GM12878 (cell line): ENCODE measurements around the gene ZNF625. TPM values are rescaled to one million over a fixed set of nuclear protein-coding genes. Genes with fewer than 3 reads are reported as not detected.

Source experiments
- ATAC-seq: fragments of 200-7000 bp; cut with Tn5 transposase; 3 replicates; pipeline ENCODE4 v1.9.1; 2020; ENCODE audit warnings: mild to moderate bottlenecking, moderate library complexity
- BruUV-seq: library from RNA; stranded (reverse); fragments of 400-500 nt; replicated peaks from 2 replicates; lab custom pipeline; 2021; lab: Mats Ljungman, UMichigan
- CTCF ChIA-PET: fragments of 300-600 bp; sonication (Branson Sonifier 250); formaldehyde crosslinking; extraction: SDS; loops from one replicate; lab custom pipeline; 2021; ENCODE audit warnings: inconsistent platforms; lab: Yijun Ruan, JAX
- POLR2A ChIA-PET: fragments of 350-600 bp; formaldehyde crosslinking; extraction: SDS; loops from one replicate; lab custom pipeline; 2021; ENCODE audit warnings: inconsistent platforms; lab: Charles Lee
- RAD21 ChIA-PET: fragments of 300-600 bp; sonication (Branson Sonifier 250); formaldehyde crosslinking; loops from one replicate; lab custom pipeline; 2023; ENCODE audit warnings: antibody characterized with exemption; ENCODE audit not compliant: unreplicated experiment; lab: Charles Lee
- SMC1A ChIA-PET: fragments of 300-600 bp; sonication (Branson Sonifier 250); formaldehyde crosslinking; loops from one replicate; lab custom pipeline; 2023; ENCODE audit not compliant: unreplicated experiment, uncharacterized antibody; lab: Charles Lee
- DNase-seq: peaks from one replicate; pipeline ENCODE4 v3.0.0-alpha.2; 2011; ENCODE audit warnings: low read depth, low spot score
- FAIRE-seq: peaks from 3 replicates; lab custom pipeline; 2011; peaks lifted over from hg19 to GRCh38; lab: Jason Lieb, UNC
- H2AFZ ChIP-seq: 2 replicates; pipeline ENCODE4 v1.6.0; 2011; ENCODE audit warnings: low read depth, low read length, control low read depth; ENCODE audit not compliant: control insufficient read depth
- H3K27ac ChIP-seq: 2 replicates; pipeline ENCODE4 v1.5.1; 2011; ENCODE audit warnings: control low read depth; ENCODE audit not compliant: control insufficient read depth, insufficient read depth
- H3K27me3 ChIP-seq, 2 experiments: replicated peaks in 1 of 2; 2 replicates each; pipeline versions ENCODE4 v1.6.0 to v1.6.1; 2011; ENCODE audit warnings: low read length in 1 of 2; ENCODE audit not compliant: control insufficient read depth in 2 of 2, insufficient read depth in 2 of 2
- H3K36me3 ChIP-seq, 2 experiments: 2 replicates each; pipeline ENCODE4 v1.5.1; 2011; ENCODE audit warnings: low read length in 1 of 2; ENCODE audit not compliant: control insufficient read depth in 2 of 2, insufficient read depth in 2 of 2
- H3K4me1 ChIP-seq: 2 replicates; pipeline ENCODE4 v1.6.1; 2011; ENCODE audit warnings: mild to moderate bottlenecking, low read length, moderate library complexity, mixed read lengths; ENCODE audit not compliant: control insufficient read depth, insufficient read depth
- H3K4me2 ChIP-seq: 2 replicates; pipeline ENCODE4 v1.6.0; 2011; ENCODE audit warnings: control low read depth; ENCODE audit not compliant: control insufficient read depth, insufficient read depth
- H3K4me3 ChIP-seq: fragments of 200-600 bp; sonication (generic); 2 replicates; pipeline ENCODE4 v1.5.1; 2016
- H3K79me2 ChIP-seq: 2 replicates; pipeline ENCODE4 v1.6.0; 2011; ENCODE audit warnings: low read length; ENCODE audit not compliant: control insufficient read depth, insufficient read depth
- H3K9ac ChIP-seq: 2 replicates; pipeline ENCODE4 v1.8.0; 2011; ENCODE audit warnings: low read length, control low read depth, mixed read lengths; ENCODE audit not compliant: control insufficient read depth, insufficient read depth
- H3K9me3 ChIP-seq: replicated peaks from 3 replicates; pipeline ENCODE4 v1.5.1; 2011; ENCODE audit warnings: mild to moderate bottlenecking, low read length; ENCODE audit not compliant: control insufficient read depth, insufficient read depth
- H4K20me1 ChIP-seq: 2 replicates; pipeline ENCODE4 v1.6.0; 2011; ENCODE audit not compliant: control insufficient read depth, insufficient read depth
- BCL3 ChIP-seq: IDR thresholded peaks from 2 replicates; pipeline ENCODE4 v1.6.1; 2011; ENCODE audit warnings: borderline replicate concordance, low read depth, mild to moderate bottlenecking, moderate library complexity, low read length; ENCODE audit not compliant: insufficient read depth, poor library complexity, severe bottlenecking
- EED ChIP-seq: sonication (generic); IDR thresholded peaks from 2 replicates; pipeline ENCODE4 v1.6.1; 2016; ENCODE audit warnings: antibody characterized with exemption, low read depth
- ELK1 ChIP-seq: IDR thresholded peaks from 2 replicates; pipeline ENCODE4 v1.6.1; 2012; ENCODE audit warnings: low read depth, low read length, improper control_type of control experiment
- ESRRA ChIP-seq: IDR thresholded peaks from 2 replicates; pipeline ENCODE4 v1.6.1; 2012; ENCODE audit warnings: mild to moderate bottlenecking, low read length, improper control_type of control experiment
- FOXM1 ChIP-seq: IDR thresholded peaks from 2 replicates; pipeline ENCODE4 v1.6.1; 2012; ENCODE audit warnings: low read depth, mild to moderate bottlenecking, inconsistent platforms, low read length, moderate library complexity
- KDM1A ChIP-seq: fragments of 200-600 bp; sonication (generic); IDR thresholded peaks from 2 replicates; pipeline ENCODE4 v1.6.1; 2016; ENCODE audit warnings: borderline replicate concordance
- LARP7 ChIP-seq: fragments of 450-650 bp; IDR thresholded peaks from 2 replicates; pipeline ENCODE4 v1.6.1; 2017; ENCODE audit warnings: mild to moderate bottlenecking
- MTA2 ChIP-seq: fragments of 450-650 bp; IDR thresholded peaks from 2 replicates; pipeline ENCODE4 v1.6.1; 2016; ENCODE audit warnings: low read depth, mild to moderate bottlenecking, moderate library complexity
- RB1 ChIP-seq: fragments of 450-650 bp; formaldehyde crosslinking; IDR thresholded peaks from 2 replicates; pipeline ENCODE4 v1.6.1; 2017; ENCODE audit warnings: mild to moderate bottlenecking, borderline replicate concordance
- RBBP5 ChIP-seq: fragments of 200-600 bp; sonication (generic); conservative IDR thresholded peaks from 2 replicates; pipeline ENCODE4 v1.6.1; 2016
- SIN3A ChIP-seq: IDR thresholded peaks from 2 replicates; pipeline ENCODE4 v1.6.1; 2012; ENCODE audit warnings: low read depth, low read length, improper control_type of control experiment
- SREBF2 ChIP-seq: IDR thresholded peaks from 2 replicates; pipeline ENCODE4 v1.6.1; 2012; ENCODE audit warnings: mild to moderate bottlenecking, low read length
- STAT1 ChIP-seq: fragments of 450-650 bp; conservative IDR thresholded peaks from 2 replicates; pipeline ENCODE4 v1.6.1; 2014; ENCODE audit warnings: antibody characterized with exemption, mild to moderate bottlenecking
- TARDBP ChIP-seq: IDR thresholded peaks from 2 replicates; pipeline ENCODE4 v1.6.1; 2016; ENCODE audit warnings: borderline replicate concordance
- YY1 ChIP-seq: IDR thresholded peaks from 2 replicates; pipeline ENCODE4 v1.6.1; 2011; ENCODE audit warnings: low read depth, mild to moderate bottlenecking, low read length
- WGBS: methylation state at CpG from one replicate; pipeline ENCODE4 v1.1.6; 2016; ENCODE audit warnings: low lambda C conversion rate; ENCODE audit not compliant: insufficient replicate concordance, insufficient coverage; ENCODE audit errors: missing lambda C conversion rate; 5-methylcytosine and 5-hydroxymethylcytosine counted together
- in situ Hi-C: fragments of 300-500 bp; cut with MboI; formaldehyde crosslinking; loops from 9 replicates; pipeline ENCODE4 v1.14.3; 2018; ENCODE audit warnings: mixed read lengths
- intact Hi-C: fragments of 100-400 bp; cut with micrococcal nuclease; formaldehyde crosslinking; loops from one replicate; pipeline ENCODE4 v1.14.2; 2022; ENCODE audit not compliant: unreplicated experiment
- polyA plus RNA-seq, 11 experiments: library from polyadenylated mRNA; depleted of rRNA in 4 of 11; unstranded in 6 of 11; stranded (reverse) in 5 of 11; fragments of >200 nt; fragmentation: Nextera tagmentation in 4 of 11; fragmentation: Illumina TruSeq in 1 of 11; extraction: Ambion mirVana in 4 of 11; extraction: Trizol in 1 of 11; gene quantifications; 1 replicate in 1 of 11; 2 replicates in 10 of 11; pipeline versions ENCODE4 v1.2.1 to v1.2.3, GENCODE V29; 2011 to 2016; ENCODE audit warnings: inconsistent platforms in 2 of 11, missing spikeins in 2 of 11, low read depth in 1 of 11
- total RNA-seq, 4 experiments: library from RNA; depleted of rRNA in 3 of 4; stranded (reverse); fragments of >200 nt in 3 of 4; fragmentation: Illumina TruSeq in 1 of 4; extraction: Trizol in 1 of 4; gene quantifications; 2 replicates each; pipeline versions ENCODE4 v1.2.1 to v1.2.3, GENCODE V29; 2013 to 2021
- TF ChIP-seq, protein P1 (sequence below): fragments of 450-650 bp; IDR thresholded peaks from 2 replicates; pipeline ENCODE4 v1.6.1; 2014; ENCODE audit warnings: mild to moderate bottlenecking

The ZNF625 gene
- total and polyA plus RNA-seq, 10 of the 15 experiments (the other 5 are each of a cell fraction or from before 2014, with no cell fraction given) = 0.52 to 5.0 (median 1.3) TPM

DNA sequence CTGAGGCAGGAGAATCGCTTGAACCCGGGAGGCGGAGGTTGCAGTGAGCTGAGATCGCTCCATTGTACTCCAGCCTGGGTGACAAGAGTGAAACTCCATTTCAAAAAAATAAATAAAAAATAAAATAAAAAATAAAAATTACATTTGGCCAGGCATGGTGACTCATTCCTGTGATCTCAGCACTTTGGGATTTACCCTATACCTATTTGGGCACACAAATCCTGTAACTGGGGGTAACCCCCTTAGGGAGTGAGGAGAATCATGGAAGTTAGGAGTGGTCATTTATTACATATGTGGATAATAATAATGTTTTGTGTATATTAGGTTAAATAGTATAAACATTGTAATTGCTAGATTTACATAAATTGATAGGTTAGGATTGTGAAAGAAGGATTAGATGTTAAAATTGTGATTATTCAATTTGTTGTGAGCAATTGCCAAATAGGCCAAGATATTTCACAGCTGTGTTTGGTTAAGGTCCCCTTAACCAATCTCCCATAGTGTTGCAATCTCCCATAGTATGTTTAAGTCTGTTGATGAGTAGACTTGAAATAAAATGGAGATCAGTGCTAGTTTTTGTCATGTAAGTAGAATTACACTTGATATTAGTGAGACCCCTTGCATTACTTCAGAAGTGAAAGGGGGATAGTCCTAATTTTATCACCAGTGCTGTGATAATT lies 61.3 kb downstream of the ZNF625 start:
- in situ Hi-C loops (no loop called here), intact Hi-C loops (no loop called here)
- Histone ChIP-seq H3K4me1 (no peaks in the 10 kb centered on the region), H4K20me1 (no peaks in the 10 kb centered on the region), H3K79me2 (no peaks in the 10 kb centered on the region), H3K9me3 (peaks cover 2% of the 10 kb centered on the region; the same call in 2 of the 3 replicates), H3K27ac (no peak overlapping the region), H3K27me3 (no peaks in the 10 kb centered on the region), H3K4me3 (no peak overlapping the region), H3K4me2 (no peak overlapping the region), H2AFZ (no peak overlapping the region), H3K36me3 (no peaks in the 10 kb centered on the region), H3K9ac (no peak overlapping the region)
- ChIA-PET SMC1A (interaction anchor here (0.6 kb wide), 1 partner anchor 446 kb away, joined by 4 read pairs; no protein-coding TSS in a partner anchor), CTCF (interaction anchor here (1.4 to 1.5 kb wide), 2 partner anchors 31 to 172 kb away, joined by 3 read pairs; no protein-coding TSS in a partner anchor), RAD21 (no interaction called here), POLR2A (interaction anchor here (0.6 kb wide), 1 partner anchor 397 kb away, joined by 4 read pairs; no protein-coding TSS in a partner anchor)
- BruUV-seq = no TSS peak
- no peak for DNase-seq
- 97% methylated on average over 4 of the region's 4 CpGs for WGBS
- TF ChIP-seq RB1 = no peak
- TF ChIP-seq MTA2 = no peak
- TF ChIP-seq LARP7 = no peak
- no peak for TF ChIP-seq ELK1
- no peak for TF ChIP-seq SREBF2
- TF ChIP-seq EED = no peak
- TF ChIP-seq, protein P1, sequence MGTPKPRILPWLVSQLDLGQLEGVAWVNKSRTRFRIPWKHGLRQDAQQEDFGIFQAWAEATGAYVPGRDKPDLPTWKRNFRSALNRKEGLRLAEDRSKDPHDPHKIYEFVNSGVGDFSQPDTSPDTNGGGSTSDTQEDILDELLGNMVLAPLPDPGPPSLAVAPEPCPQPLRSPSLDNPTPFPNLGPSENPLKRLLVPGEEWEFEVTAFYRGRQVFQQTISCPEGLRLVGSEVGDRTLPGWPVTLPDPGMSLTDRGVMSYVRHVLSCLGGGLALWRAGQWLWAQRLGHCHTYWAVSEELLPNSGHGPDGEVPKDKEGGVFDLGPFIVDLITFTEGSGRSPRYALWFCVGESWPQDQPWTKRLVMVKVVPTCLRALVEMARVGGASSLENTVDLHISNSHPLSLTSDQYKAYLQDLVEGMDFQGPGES = no peak
- TF ChIP-seq RBBP5 = no peak
- no peak for TF ChIP-seq BCL3
- TF ChIP-seq YY1 = no peak
- TF ChIP-seq FOXM1 = no peak
- TF ChIP-seq KDM1A = no peak
- TF ChIP-seq STAT1 = no peak
- no peak for TF ChIP-seq TARDBP
- no peak for TF ChIP-seq ESRRA
- TF ChIP-seq SIN3A = no peak
- no peak for ATAC-seq
- no peak for FAIRE-seq
